ENCODE results near the gene CHCHD2. TPM values are rescaled to one million over a fixed set of nuclear protein-coding genes. Genes with fewer than 3 reads are reported as not detected.

Gene CHCHD2
- total and polyA plus RNA-seq, 2 of the 8 experiments (the other 6 are each of a cell fraction or from before 2014, with no cell fraction given) = 112 to 300 TPM

DNA sequence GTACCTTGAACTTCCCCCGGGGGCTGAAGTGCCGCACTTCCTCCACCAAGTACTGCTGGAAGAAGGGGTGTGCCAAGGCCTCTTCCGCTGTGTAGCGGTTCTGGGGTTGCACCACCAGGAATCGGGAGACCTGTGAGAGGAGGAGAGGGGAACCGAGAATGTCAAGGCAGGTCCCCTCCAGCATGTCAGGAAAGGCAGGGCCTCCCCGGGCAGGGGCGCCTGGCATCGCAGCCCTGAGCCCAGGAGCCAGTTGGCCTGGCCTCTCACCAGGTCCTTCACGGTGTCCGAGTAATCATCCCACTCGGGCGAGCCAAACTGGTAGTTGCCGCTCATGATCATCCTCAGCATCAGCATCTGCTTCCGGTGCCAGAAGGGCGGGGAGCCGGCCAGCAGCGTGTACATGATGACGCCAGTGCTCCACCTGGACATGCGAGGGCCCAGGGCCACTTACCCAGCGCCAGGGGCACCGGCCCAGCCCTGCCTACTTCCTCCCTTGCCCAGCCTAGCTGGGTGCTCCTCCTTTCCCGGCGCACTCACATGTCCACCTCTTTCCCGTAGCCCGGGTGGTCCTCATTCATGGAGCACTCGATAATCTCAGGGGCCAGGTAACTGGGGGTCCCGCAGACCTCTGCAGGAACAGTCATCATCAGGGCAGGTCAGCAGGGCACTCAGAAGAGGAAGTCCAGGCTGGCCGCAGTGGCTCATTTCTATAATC is 24.5 kb downstream of the CHCHD2 start:
- H3K27me3 ChIP-seq (replicated peaks in 1 of 4; ENCODE audit: control insufficient read depth in 3 of 4, extremely low read depth in 1 of 4, insufficient read depth in 3 of 4, low read length in 3 of 4) = no peaks in the 10 kb centered on the region
- H2BK20ac ChIP-seq (ENCODE audit: low read length) = no peak overlapping the region
- CTCF ChIA-PET (ENCODE audit: partially characterized antibody) = no interaction called here
- no peak overlapping the region for H3K9ac ChIP-seq (replicated peaks in 1 of 4; ENCODE audit: extremely low read depth in 1 of 4, low read depth in 3 of 4, low read length in 3 of 4)
- no peak overlapping the region for H2AFZ ChIP-seq (ENCODE audit: low read length)
- no peaks in the 10 kb centered on the region for H3K9me3 ChIP-seq (ENCODE audit: insufficient read depth in 2 of 2, low read depth in 1 of 2, low read length in 1 of 2)
- H2BK120ac ChIP-seq (replicated peaks; ENCODE audit: low read depth, low read length) = no peak overlapping the region
- H4K20me1 ChIP-seq (replicated peaks in 1 of 2; ENCODE audit: control insufficient read depth in 1 of 2, insufficient read depth in 2 of 2, low read length in 2 of 2) = peaks cover 0 to 2% of the 10 kb centered on the region in 2 experiments
- H3K56ac ChIP-seq (replicated peaks; ENCODE audit: insufficient read length, low read depth, low read length) = no peak overlapping the region
- TF ChIP-seq, protein P1, sequence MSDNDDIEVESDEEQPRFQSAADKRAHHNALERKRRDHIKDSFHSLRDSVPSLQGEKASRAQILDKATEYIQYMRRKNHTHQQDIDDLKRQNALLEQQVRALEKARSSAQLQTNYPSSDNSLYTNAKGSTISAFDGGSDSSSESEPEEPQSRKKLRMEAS (IDR thresholded peaks at IDR 0.05) = no peak
- TF ChIP-seq, protein P2, sequence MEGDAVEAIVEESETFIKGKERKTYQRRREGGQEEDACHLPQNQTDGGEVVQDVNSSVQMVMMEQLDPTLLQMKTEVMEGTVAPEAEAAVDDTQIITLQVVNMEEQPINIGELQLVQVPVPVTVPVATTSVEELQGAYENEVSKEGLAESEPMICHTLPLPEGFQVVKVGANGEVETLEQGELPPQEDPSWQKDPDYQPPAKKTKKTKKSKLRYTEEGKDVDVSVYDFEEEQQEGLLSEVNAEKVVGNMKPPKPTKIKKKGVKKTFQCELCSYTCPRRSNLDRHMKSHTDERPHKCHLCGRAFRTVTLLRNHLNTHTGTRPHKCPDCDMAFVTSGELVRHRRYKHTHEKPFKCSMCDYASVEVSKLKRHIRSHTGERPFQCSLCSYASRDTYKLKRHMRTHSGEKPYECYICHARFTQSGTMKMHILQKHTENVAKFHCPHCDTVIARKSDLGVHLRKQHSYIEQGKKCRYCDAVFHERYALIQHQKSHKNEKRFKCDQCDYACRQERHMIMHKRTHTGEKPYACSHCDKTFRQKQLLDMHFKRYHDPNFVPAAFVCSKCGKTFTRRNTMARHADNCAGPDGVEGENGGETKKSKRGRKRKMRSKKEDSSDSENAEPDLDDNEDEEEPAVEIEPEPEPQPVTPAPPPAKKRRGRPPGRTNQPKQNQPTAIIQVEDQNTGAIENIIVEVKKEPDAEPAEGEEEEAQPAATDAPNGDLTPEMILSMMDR (IDR thresholded peaks at IDR 0.05; ENCODE audit: control extremely low read depth in 1 of 3, insufficient read depth in 1 of 3, low read depth in 1 of 3, low read length in 3 of 3) = no peak
- TF ChIP-seq KDM4A (IDR thresholded peaks at IDR 0.05; ENCODE audit: low read depth, low read length, severe bottlenecking) (no peak), RFX5 (IDR thresholded peaks at IDR 0.05; ENCODE audit: borderline replicate concordance, low read depth, low read length) (no peak)
- no peak overlapping the region for H4K5ac ChIP-seq (ENCODE audit: insufficient read length, low read depth, low read length)
- no peak overlapping the region for H3K4ac ChIP-seq (replicated peaks; ENCODE audit: insufficient read length, low read depth, low read length)
- POLR2A ChIA-PET (ENCODE audit: partially characterized antibody) = interaction anchor here (1.3 to 3.6 kb wide), 3 partner anchors 11 to 72 kb away, joined by 4 to 18 read pairs (median 5); partner anchors contain the start of gene PHKG1
- H3K18ac ChIP-seq (ENCODE audit: extremely low read depth, low read length) = no peak overlapping the region
- H2BK5ac ChIP-seq (ENCODE audit: low read depth, low read length) = no peak overlapping the region
- no peaks in the 10 kb centered on the region for H3K23me2 ChIP-seq (ENCODE audit: low read depth, low read length)
- H2BK12ac ChIP-seq (ENCODE audit: low read depth, low read length) = no peak overlapping the region
- H2BK15ac ChIP-seq (ENCODE audit: low read length) = no peak overlapping the region
- H4K8ac ChIP-seq (ENCODE audit: extremely low read depth, insufficient read depth, low read length) = peak overlapping the region; percentile 25; the same call in 1 of the 2 replicates
- H3K23ac ChIP-seq (ENCODE audit: insufficient read length) = no peak overlapping the region
- no peak overlapping the region for H3K4me2 ChIP-seq (ENCODE audit: insufficient read depth in 1 of 2, low read depth in 2 of 2, low read length in 2 of 2)
- no peaks in the 10 kb centered on the region for H3K79me2 ChIP-seq (ENCODE audit: control insufficient read depth in 1 of 2, insufficient read depth in 2 of 2, low read length in 2 of 2)
- no peak overlapping the region for H3K27ac ChIP-seq (ENCODE audit: low read depth, low read length)
- H2AK5ac ChIP-seq (ENCODE audit: low read depth, low read length) = no peak overlapping the region
- H4K91ac ChIP-seq (replicated peaks; ENCODE audit: insufficient read length, low read length) = no peak overlapping the region
- peaks cover 0 to 19% (median 5%) of the 10 kb centered on the region in 4 experiments; a peak in 7 of 8 replicates for H3K36me3 ChIP-seq (ENCODE audit: control insufficient read depth in 2 of 4, insufficient read depth in 4 of 4, low read length in 3 of 4)
- DNase-seq (ENCODE audit: low read depth in 1 of 2, low spot score in 2 of 2) = no peak
- FAIRE-seq = no peak
- 89% methylated on average over 21 of the region's 29 CpGs; no CpG with 5 or more reads in 1 of the 2 experiments for WGBS, 2 experiments (ENCODE audit: extremely low coverage in 1 of 2, insufficient coverage in 1 of 2, insufficient read length in 1 of 2, insufficient replicate concordance in 2 of 2, low coverage in 1 of 2, low lambda C conversion rate in 2 of 2, missing lambda C conversion rate in 1 of 2)
- no peaks in the 10 kb centered on the region for H3K79me1 ChIP-seq (ENCODE audit: low read depth, low read length)
- H3K4me1 ChIP-seq (replicated peaks in 1 of 4; ENCODE audit: control insufficient read depth in 3 of 4, insufficient read depth in 4 of 4, low read length in 3 of 4) = no peaks in the 10 kb centered on the region
- H3K14ac ChIP-seq (ENCODE audit: insufficient read length) = no peak overlapping the region
- H3K4me3 ChIP-seq (ENCODE audit: extremely low read depth in 1 of 4, insufficient read depth in 2 of 4, low read depth in 3 of 4, low read length in 4 of 4) = no peak overlapping the region

Measured in H1 (cell line).